Activated T-helper 1 cell treated with anti-CD3 and anti-CD28 coated beads, Interleukin-12 subunit alpha, Interleukin-12 subunit beta, Interleukin-2, Interleukin-4 antibody, amounts not matched to agents 30 ng/mL and 10 ng/mL and 1 ng/mL, durations not matched to agents 14 hours and 24 hours and 36 hours (primary cell): ENCODE results near the gene ZNF275. TPM values are rescaled to one million over a fixed set of nuclear protein-coding genes. Genes with fewer than 3 reads are reported as not detected.
"Not testable (repeated sequence)": the region's sequence is repeated elsewhere in the genome, so short reads cannot be mapped to it uniquely, and the experiment has no call there.

ENCODE experiments used
- DNase-seq: peaks from one replicate; pipeline ENCODE4 v3.0.0; 2021; ENCODE audit warnings: low spot score
- H3K27ac Mint-ChIP-seq: one replicate; pipeline ENCODE4 v1.8.0; 2021; ENCODE audit warnings: mild to moderate bottlenecking, mixed read lengths
- H3K27me3 Mint-ChIP-seq: one replicate; pipeline ENCODE4 v1.8.0; 2022; ENCODE audit warnings: mild to moderate bottlenecking, moderate library complexity, mixed read lengths; ENCODE audit not compliant: insufficient read depth
- H3K36me3 Mint-ChIP-seq: one replicate; pipeline ENCODE4 v1.8.0; 2021; ENCODE audit warnings: low read depth, mixed read lengths
- H3K4me1 Mint-ChIP-seq: one replicate; pipeline ENCODE4 v1.8.0; 2021; ENCODE audit warnings: low read depth, mixed read lengths
- H3K4me3 Mint-ChIP-seq: one replicate; pipeline ENCODE4 v1.8.0; 2021; ENCODE audit warnings: mild to moderate bottlenecking, moderate library complexity, mixed read lengths
- H3K9me3 Mint-ChIP-seq: one replicate; pipeline ENCODE4 v1.8.0; 2021; ENCODE audit warnings: mixed read lengths
- intact Hi-C: fragments of 100-400 bp; cut with micrococcal nuclease; formaldehyde crosslinking; loops from one replicate; pipeline ENCODE4 v1.15.1; 2024
- total RNA-seq: library from RNA; stranded (reverse); gene quantifications from 2 replicates; pipeline ENCODE4 v1.2.3, GENCODE V29; 2022

ZNF275 gene
- total RNA-seq = 22.1 and 22.5 TPM in 2 replicates

- DNase-seq = peak; percentile 78
- H3K4me1 Mint-ChIP-seq = peaks cover 49% of the 10 kb centered on the region
- peaks cover 22% of the 10 kb centered on the region for H3K36me3 Mint-ChIP-seq
- H3K9me3 Mint-ChIP-seq = peaks cover 3% of the 10 kb centered on the region
- H3K27ac Mint-ChIP-seq = peak within 1 kb of the TSS; percentile 90
- H3K4me3 Mint-ChIP-seq = peak within 1 kb of the TSS; percentile 86
- intact Hi-C loops = loop anchor here (1.0 to 2.0 kb wide), 3 partner anchors 137 to 393 kb away; partner anchors contain the start of genes CCNQ and HAUS7
- H3K27me3 Mint-ChIP-seq = peaks cover 4% of the 10 kb centered on the region
Measured at GRCh38 chrX:153333821-153334653, at the start of gene ZNF275. Gene ZNF275, plus strand, starts transcription at chrX:153334153. Its CDS starts 2,527 bp downstream, at chrX:153336680.

GRCh38 chrX:153285678-153286077 lies 48.3 kb upstream of the ZNF275 start:
- H3K4me3 Mint-ChIP-seq, H3K27ac Mint-ChIP-seq, H3K27me3 Mint-ChIP-seq, H3K9me3 Mint-ChIP-seq, intact Hi-C loops, DNase-seq, H3K4me1 Mint-ChIP-seq, H3K36me3 Mint-ChIP-seq: not testable (repeated sequence)

GRCh38 chrX:153288807-153289206 lies 45.1 kb upstream of the ZNF275 start:
- H3K27me3 Mint-ChIP-seq, H3K4me3 Mint-ChIP-seq, H3K27ac Mint-ChIP-seq, H3K36me3 Mint-ChIP-seq, intact Hi-C loops, H3K4me1 Mint-ChIP-seq, H3K9me3 Mint-ChIP-seq, DNase-seq: not testable (repeated sequence)

GRCh38 chrX:153293485-153294071 lies 40.4 kb upstream of the ZNF275 start:
- intact Hi-C loops, H3K36me3 Mint-ChIP-seq, H3K27ac Mint-ChIP-seq, DNase-seq, H3K27me3 Mint-ChIP-seq, H3K9me3 Mint-ChIP-seq, H3K4me3 Mint-ChIP-seq: not testable (repeated sequence)
- peaks cover 13% of the 10 kb centered on the region for H3K4me1 Mint-ChIP-seq

- no peak for DNase-seq
- H3K27me3 Mint-ChIP-seq = peaks cover 12% of the 10 kb centered on the region
Measured at GRCh38 chrX:153297376-153297775, 36.6 kb upstream of the ZNF275 start.

GRCh38 chrX:153299855-153300254 lies 34.1 kb upstream of the ZNF275 start:
- intact Hi-C loops = no loop called here
- Mint-ChIP-seq H3K4me3 (no peak overlapping the region), H3K4me1 (peaks cover under 1% of the 10 kb centered on the region), H3K27ac (no peak overlapping the region), H3K27me3 (peaks cover 28% of the 10 kb centered on the region), H3K9me3 (no peaks in the 10 kb centered on the region), H3K36me3 (no peaks in the 10 kb centered on the region)
- DNase-seq = no peak

More at GRCh38 chrX:153297376-153297775, 36.6 kb upstream of the ZNF275 start:
- Mint-ChIP-seq H3K4me1 (peaks cover 13% of the 10 kb centered on the region), H3K36me3 (no peaks in the 10 kb centered on the region), H3K4me3 (no peak overlapping the region), H3K27ac (no peak overlapping the region), H3K9me3 (no peaks in the 10 kb centered on the region)
- intact Hi-C loops = no loop called here

- no peaks in the 10 kb centered on the region for H3K36me3 Mint-ChIP-seq
- peaks cover 28% of the 10 kb centered on the region for H3K27me3 Mint-ChIP-seq
- no peak for DNase-seq
- intact Hi-C loops = no loop called here
- H3K4me1 Mint-ChIP-seq = no peaks in the 10 kb centered on the region
- no peak overlapping the region for H3K27ac Mint-ChIP-seq
- no peaks in the 10 kb centered on the region for H3K9me3 Mint-ChIP-seq
- no peak overlapping the region for H3K4me3 Mint-ChIP-seq
Measured at GRCh38 chrX:153301746-153302145, 32.2 kb upstream of the ZNF275 start.

- Mint-ChIP-seq H3K27ac (no peak overlapping the region), H3K27me3 (peaks cover 24% of the 10 kb centered on the region)
- DNase-seq = no peak
Measured at GRCh38 chrX:153302796-153303195, 31.2 kb upstream of the ZNF275 start.

GRCh38 chrX:153303276-153304262 lies 30.4 kb upstream of the ZNF275 start:
- Mint-ChIP-seq H3K9me3 (no peaks in the 10 kb centered on the region), H3K36me3 (no peaks in the 10 kb centered on the region), H3K4me1 (no peaks in the 10 kb centered on the region), H3K27me3 (peaks cover 24% of the 10 kb centered on the region), H3K4me3 (no peak overlapping the region), H3K27ac (no peak overlapping the region)
- intact Hi-C loops = no loop called here
- DNase-seq = no peak

More at GRCh38 chrX:153302796-153303195, 31.2 kb upstream of the ZNF275 start:
- Mint-ChIP-seq H3K9me3 (no peaks in the 10 kb centered on the region), H3K36me3 (no peaks in the 10 kb centered on the region), H3K4me3 (no peak overlapping the region), H3K4me1 (no peaks in the 10 kb centered on the region)
- intact Hi-C loops = no loop called here

- Mint-ChIP-seq H3K4me1 (no peaks in the 10 kb centered on the region), H3K27ac (no peak overlapping the region), H3K4me3 (no peak overlapping the region), H3K9me3 (no peaks in the 10 kb centered on the region), H3K27me3 (peaks cover 27% of the 10 kb centered on the region), H3K36me3 (no peaks in the 10 kb centered on the region)
- DNase-seq = no peak
- intact Hi-C loops = no loop called here
Measured at GRCh38 chrX:153304988-153305736, 28.8 kb upstream of the ZNF275 start.

GRCh38 chrX:153305972-153306371 lies 28.0 kb upstream of the ZNF275 start:
- intact Hi-C loops = no loop called here
- no peak overlapping the region for H3K4me3 Mint-ChIP-seq
- H3K27me3 Mint-ChIP-seq = peaks cover 21% of the 10 kb centered on the region
- DNase-seq = no peak
- no peaks in the 10 kb centered on the region for H3K4me1 Mint-ChIP-seq
- H3K9me3 Mint-ChIP-seq = no peaks in the 10 kb centered on the region
- H3K36me3 Mint-ChIP-seq = no peaks in the 10 kb centered on the region
- H3K27ac Mint-ChIP-seq = no peak overlapping the region

- intact Hi-C loops = no loop called here
- no peaks in the 10 kb centered on the region for H3K4me1 Mint-ChIP-seq
- no peak for DNase-seq
- no peaks in the 10 kb centered on the region for H3K9me3 Mint-ChIP-seq
- no peak overlapping the region for H3K27ac Mint-ChIP-seq
- H3K4me3 Mint-ChIP-seq = no peak overlapping the region
- H3K36me3 Mint-ChIP-seq = no peaks in the 10 kb centered on the region
- peaks cover 18% of the 10 kb centered on the region for H3K27me3 Mint-ChIP-seq
Measured at GRCh38 chrX:153306527-153307115, 27.3 kb upstream of the ZNF275 start.
